ENCODE measurements around the gene PDZRN4. TPM values are rescaled to one million over a fixed set of nuclear protein-coding genes. Genes with fewer than 3 reads are reported as not detected.
"Not testable (repeated sequence)": the region's sequence is repeated elsewhere in the genome, so short reads cannot be mapped to it uniquely, and the experiment has no call there.

Gene PDZRN4
- polyA plus RNA-seq, 1 donor: 6.6 TPM

DNA sequence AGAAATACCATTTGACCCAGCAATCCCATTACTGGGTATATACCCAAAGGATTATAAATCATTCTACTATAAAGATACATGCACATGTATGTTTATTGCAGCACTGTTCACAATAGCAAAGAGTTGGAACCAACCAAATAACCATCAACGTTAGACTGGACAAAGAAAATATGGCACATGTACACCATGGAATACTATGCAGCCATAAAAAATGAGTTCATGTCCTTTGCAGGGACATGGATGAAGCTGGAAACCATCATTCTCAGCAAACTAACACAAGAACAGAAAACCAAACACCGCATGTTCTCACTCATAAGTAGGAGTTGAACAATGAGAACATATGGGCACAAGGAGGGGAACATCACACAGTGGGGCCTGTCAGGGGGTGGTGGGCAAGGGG is 97.3 kb downstream of the PDZRN4 start:
- DNase-seq: not testable (repeated sequence)

- no peak for DNase-seq
These were observed 98.3 kb downstream of the PDZRN4 start for GRCh38 chr12:41286426-41286825.

GRCh38 chr12:41287500-41288141 is 99.5 kb downstream of the PDZRN4 start:
- DNase-seq: no peak

- no peak for DNase-seq
These were observed 100.2 kb downstream of the PDZRN4 start for GRCh38 chr12:41288142-41288811.

DNA sequence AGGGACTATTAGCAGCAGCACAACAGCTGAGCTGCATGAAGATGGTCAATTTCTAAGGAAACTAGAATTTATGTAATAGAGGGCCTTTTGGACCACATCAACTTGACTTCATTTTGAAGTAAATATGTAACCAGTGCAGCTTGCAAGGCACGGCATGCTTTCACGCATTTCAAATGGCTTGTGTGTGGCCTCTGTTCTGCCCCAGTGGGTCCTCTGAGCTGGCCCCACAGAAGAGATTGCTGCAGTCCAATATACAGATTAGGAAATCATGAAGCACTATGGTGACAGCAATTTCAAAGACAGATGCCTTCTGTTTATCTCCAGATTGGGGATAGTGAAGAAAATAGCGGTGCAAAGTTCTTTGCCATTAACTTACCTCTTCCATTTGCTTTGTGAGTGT is 101.4 kb downstream of the PDZRN4 start:
- DNase-seq: no peak

DNA sequence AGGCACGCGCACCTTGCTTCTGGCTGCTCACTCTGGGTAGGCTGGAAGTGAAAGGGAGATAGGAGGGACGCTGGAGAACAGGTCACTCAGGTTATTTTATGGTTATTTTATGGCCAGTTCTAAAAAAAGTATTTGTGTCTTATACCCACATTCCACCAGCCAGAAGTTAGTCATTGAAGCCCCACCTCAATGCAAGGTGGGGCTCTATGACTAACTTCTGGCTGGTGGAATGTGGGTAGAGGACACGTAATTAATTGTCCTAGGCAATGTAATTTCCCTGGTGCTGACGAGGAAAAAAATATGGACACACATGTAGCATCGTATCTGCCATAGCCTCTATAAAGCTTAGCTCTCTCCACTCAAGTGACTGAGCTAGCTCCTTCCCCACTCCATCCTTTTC is 104.9 kb downstream of the PDZRN4 start:
- DNase-seq: no peak

DNA sequence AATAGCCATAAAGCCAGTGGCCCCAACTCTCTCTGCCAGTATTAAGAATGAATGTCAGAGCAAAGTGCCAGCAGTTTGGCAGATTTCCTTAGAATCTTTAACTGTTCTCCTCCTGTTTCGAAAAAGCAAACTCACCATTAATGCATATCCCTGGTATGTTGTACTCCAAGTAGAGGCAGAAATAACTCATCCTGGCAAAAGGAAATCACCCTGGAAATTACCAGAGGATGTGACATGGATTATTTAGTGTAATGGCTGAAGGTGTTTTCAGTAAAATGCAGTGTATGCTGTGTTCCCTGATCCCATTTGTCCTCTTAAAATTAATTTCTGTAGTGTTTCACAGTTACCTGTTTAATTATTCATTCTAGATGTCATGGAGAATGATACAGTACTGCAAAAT is 105.3 kb downstream of the PDZRN4 start:
- no peak for DNase-seq

DNA sequence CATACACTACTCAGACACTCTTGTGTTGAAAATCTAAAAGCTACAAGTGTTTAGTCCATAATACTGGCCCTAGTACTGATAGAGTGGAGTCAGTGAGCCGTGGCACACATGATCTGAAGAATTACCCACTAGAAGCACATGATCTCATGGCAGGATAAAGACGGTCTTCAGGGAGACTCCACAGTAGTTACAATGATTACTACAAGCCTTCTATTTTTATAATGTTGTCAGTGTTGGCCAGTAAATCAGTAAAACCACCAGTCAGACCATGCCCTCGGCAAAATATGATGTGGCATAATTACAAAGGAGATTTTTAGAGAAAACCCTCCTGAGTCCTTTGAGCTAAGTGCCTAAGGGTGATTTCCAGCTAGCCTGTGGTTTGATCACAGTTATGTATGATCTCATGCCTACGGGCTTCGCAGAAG is 114.9 kb downstream of the PDZRN4 start:
- no peak for DNase-seq

DNA sequence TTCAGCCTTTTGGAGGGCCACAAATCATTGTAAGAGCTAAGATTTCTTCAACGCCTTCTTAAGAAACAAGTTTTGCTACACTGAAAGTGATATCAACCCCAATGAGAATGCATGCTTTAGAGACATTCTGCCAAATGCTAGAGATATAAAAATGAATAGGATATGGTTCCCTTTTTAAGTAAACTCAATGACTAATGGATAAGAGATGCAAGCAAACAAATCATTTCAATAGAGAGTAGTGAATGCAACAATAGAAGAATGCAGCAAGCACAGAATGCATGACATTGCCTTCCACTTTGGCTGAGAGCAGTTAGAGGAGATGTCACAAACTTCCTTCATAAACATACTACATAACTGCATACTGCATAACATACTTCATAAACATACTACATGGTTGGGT is 116.4 kb downstream of the PDZRN4 start:
- DNase-seq: no peak

GRCh38 chr12:41310367-41310766 is 122.2 kb downstream of the PDZRN4 start:
- DNase-seq: no peak

DNA sequence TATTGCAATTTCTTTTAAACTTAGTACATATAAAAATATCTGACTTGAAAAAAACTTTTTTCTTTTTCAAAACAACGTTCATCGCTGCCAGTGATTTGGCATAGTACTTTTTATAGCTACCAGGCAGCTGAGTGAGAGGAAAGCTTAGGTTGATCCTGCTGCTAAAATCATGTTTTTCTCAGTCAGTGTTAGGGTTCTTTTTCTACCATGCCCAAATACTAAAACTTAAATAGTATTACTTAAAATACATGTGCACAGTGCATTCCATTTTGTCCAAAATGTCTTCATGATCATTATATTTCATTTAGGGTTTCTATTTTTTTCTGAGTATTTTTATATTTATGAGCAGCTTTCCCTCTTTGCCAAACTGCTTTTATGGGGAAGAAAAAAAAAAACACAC is 123.8 kb downstream of the PDZRN4 start:
- no peak for DNase-seq

DNA sequence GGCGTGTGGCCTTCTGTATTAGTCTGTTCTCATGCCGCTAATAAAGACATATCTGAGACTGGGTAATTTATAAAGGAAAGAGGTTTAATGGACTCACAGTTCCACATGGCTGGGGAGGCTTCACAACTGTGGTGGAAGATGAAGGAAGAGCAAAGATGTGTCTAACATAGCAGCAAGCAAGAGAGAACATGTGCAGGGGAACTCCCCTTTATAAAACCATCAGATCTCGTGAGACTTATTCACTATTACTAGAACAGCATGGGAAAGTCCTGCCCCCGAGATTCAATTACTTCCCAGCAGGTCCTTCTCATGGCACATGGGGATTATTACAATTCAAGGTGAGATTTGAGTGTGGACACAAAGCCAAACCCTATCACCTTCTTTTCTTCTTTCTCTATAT is 124.3 kb downstream of the PDZRN4 start:
- DNase-seq: not testable (repeated sequence)

DNA sequence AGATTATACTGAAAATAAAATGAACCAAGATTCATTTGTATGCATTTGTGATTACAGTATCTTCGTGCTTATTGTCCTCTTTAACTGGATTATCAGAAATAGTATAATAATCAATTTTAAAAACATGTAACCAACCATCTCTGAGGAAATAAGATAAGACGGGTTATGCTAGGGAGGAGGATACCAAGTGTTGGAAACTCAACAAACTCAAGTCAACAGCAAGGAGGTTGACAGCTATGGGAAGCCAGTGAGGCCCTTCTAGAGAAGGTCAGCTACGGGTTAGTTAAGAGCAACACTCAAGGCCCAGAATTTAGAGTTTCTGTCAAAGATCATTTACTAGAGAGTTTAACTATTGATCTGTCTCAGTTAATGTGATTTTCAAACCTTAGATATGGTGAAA is 137.2 kb downstream of the PDZRN4 start:
- DNase-seq: no peak

DNA sequence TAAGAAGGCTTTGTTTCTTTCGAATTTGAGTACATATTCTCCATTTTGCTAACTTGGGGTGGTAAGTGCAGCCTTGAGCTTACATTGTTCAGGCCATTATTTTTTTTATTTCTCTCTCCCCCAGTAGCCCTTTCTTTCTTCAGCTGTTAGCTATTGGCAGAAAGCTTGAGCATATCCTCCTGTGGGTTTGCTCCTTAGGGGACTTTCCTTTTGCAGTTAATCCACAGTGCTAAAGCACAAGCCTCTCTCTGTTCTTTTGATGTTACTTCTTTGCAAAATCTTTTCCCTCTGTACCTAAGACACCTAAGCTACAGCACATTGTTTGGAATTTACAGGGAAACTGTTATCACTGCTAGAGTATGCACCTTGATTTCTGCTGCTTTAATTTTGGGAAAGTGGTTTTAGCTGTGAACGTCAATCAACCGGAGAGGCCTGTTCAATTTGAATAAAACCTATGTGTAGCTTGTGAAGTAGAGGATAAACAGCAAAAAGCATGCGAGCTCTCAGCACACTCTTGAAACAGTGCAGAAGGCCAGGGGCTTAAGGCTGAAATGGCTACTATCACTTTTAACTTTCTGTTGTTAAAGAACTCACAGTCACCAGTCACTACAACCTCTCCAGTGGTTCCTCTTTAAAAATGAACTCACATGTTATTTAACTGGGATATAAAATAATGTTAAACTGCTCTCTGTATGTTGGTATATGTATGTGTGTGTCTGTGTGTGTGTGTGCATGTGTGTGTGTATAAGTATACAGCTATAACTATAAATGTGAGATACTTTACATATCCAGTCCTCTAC is 139.2 kb downstream of the PDZRN4 start:
- DNase-seq: no peak

DNA sequence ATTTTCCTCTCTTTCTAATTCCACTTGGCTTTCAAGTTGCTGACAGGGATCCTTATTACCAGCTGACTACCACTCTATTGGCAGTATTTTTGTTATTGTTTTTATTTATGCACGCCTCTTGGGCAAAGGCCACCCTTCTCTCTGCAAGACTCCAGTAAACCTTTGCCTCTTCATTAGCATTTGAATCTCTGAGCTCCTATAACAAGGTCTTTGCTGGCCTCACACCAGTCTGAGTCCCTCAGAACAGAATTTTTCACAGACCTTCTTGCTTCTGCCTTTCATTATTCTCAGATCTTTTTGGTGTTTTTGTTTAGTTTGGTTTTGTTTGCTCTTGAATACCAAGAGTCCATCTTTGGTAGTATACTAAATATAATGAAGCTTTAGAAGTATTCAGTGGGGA is 145.9 kb downstream of the PDZRN4 start:
- no peak for DNase-seq

GRCh38 chr12:41334390-41334789 is 146.3 kb downstream of the PDZRN4 start:
- no peak for DNase-seq

GRCh38 chr12:41336041-41336549 is 148.0 kb downstream of the PDZRN4 start:
- DNase-seq: no peak

GRCh38 chr12:41339784-41340183 is 151.7 kb downstream of the PDZRN4 start:
- DNase-seq: no peak

GRCh38 chr12:41344776-41345470 is 156.8 kb downstream of the PDZRN4 start:
- DNase-seq: no peak

GRCh38 chr12:41348198-41348597 is 160.1 kb downstream of the PDZRN4 start:
- no peak for DNase-seq

GRCh38 chr12:41356181-41356580 is 168.1 kb downstream of the PDZRN4 start:
- no peak for DNase-seq

GRCh38 chr12:41361738-41362137 is 173.6 kb downstream of the PDZRN4 start:
- DNase-seq: peak; percentile 35

Measured in left kidney (tissue), 2 donors.